IPS DF 4.7 (cell line): ENCODE data around the gene CHPF.

Experiments used
- DNase-seq: peaks from one replicate; pipeline ENCODE4 v3.0.0-alpha.2; 2013; ENCODE audit warnings: low spot score; ENCODE audit errors: extremely low read depth

Gene CHPF

DNA sequence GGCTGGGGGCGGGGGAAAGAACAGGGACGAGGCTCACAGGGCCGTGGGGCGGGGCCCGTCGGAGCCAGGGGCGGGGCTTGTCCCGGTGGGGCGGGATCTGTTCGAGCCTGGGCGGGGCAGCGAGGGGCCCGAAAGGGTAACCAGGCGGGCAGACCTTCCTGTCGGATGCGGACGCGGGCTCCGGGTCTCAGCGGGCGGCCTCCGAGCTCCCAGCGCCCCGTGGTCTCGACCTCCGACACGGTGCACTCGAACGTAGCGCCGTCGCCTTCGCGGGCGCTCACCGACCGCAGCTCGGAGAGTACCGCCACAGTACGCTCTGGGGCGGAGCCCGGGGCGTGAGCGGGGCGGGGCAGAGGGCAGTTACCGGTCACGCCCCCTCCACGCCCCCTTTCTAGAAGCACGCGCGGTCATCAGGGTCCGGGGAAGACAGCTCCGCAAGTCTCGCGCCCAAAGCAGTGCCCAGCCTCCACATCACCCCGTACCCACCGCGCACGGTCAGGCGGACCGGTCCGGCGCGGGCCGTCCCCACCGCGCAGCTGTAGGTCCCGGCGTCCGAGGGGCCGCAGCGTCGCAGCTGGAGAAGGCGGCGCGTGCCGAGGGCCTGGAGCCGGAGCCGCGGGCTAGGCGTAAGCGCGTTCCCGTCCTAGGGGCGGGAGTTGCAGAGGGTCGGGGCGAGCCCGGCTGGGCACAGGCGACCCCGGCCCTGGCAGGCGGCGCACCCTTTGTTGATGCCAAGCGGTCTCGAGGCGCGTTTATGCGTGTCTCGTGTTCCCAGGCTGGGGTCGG is 9.0 kb upstream of the CHPF start:
- DNase-seq, result no peak

DNA sequence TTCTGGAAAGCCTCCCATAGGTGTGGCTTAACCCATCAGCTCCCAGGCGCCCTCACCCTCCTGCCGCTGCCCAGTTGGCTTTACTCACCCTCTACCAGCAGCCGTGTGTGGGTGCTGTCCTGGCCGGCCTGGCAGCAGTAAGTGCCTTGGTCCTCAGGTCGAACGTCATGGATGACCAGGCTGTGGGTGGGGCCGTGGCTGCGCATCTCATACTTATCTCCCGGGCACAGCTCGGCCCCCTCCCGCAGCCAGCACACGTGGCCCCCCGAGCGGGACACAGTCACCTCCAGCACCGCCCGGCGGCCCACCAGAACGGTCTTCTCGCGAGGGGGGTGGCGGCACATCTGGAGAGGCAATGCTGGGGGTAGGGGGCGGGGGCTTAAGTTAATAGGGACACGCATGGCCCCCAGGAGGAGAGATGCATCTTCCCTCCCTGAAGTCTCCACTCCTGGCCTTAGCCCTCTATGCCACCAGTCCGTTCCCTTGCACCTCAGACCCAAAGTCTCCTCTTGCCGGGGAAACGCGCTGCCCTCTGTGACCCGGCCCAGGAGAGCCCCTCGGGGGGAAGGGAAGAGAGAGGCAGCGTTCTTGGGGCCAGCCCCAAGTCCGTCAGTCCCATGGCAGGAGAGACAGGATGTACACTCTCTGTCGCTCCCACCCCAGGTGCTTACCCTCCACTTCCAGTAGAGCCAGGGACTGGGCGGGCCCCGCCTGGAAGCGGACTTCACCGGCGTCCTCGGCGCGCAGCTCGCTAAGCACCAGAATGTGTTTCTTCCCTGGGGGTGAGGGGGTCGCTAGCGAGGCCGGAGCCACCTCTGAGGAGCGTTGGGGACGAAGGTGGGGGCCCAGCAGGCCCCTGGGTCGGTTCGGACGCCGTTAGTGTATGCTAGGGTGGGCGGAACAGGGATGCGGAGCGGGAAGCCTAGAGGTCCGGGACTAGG is 8.1 kb upstream of the CHPF start:
- DNase-seq, result no peak

DNA sequence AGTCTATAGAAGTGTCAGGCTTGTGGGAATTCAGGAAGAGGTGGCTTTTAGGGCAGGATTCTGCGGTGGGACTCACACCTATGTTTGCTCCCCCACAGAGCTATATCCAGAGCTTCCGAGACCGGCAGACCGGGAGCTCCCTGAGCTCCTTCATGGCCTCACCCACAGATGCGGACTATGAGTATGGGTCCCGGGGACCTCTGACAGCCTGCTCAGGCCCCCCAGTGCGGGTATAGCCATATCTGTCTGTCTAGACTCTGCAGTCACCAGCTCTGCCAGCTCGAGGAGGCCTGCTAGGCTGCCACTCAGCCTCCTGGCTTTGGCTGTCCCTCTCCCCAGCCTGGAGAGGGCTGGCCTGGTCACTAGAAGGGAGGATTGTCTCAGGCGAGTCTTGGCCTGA is 6.0 kb upstream of the CHPF start:
- DNase-seq, result no peak

DNA sequence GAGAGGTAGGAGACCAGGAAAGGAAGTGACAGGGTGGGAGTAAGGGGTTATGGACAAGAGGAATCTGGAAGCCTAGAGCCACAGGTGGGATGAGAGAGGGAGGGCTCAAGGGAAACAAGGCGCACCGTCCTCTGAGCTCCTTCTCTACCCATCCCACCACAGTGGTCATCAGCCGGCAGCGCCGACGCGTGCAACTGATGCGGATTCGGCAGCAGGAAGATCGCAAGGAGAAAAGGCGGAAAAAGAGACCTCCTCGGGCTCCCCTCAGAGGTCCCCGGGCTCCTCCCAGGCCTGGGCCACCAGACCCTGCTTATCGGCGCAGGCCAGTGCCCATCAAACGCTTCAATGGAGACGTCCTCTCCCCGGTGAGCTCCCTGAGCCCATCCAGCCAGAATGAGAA is 5.4 kb upstream of the CHPF start:
- DNase-seq, result no peak

DNA sequence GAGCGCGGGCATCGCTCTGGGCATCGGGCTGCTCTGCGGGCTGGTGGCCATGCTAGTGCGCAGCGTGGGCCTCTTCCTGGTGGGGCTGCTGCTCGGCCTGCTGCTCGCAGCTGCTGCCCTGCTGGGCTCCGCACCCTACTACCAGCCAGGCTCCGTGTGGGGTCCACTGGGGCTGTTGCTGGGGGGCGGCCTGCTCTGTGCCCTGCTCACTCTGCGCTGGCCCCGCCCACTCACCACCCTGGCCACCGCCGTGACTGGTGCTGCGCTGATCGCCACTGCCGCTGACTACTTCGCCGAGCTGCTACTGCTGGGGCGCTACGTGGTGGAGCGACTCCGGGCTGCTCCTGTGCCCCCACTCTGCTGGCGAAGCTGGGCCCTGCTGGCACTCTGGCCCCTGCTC is 4.0 kb upstream of the CHPF start:
- DNase-seq, result no peak

DNA sequence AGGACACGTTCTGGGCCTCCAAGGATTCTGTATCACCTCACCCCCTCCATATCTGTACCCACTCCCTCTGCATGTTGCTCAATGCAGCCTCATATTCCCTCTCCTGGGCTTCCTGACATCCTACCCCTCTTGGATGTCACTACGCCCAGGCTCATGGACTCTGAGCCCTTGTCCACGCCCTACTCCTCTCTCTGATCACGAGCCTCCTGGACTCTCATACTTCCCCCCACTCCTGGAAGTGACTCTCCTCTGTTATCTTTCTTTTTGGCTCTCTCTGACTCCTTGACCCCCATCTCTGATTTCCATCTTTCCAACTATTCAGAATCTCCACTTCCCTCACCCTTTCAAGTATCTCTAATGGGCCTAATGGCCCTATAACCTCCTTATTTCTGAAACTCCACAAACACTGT is 2.3 kb upstream of the CHPF start:
- DNase-seq, result no peak

DNA sequence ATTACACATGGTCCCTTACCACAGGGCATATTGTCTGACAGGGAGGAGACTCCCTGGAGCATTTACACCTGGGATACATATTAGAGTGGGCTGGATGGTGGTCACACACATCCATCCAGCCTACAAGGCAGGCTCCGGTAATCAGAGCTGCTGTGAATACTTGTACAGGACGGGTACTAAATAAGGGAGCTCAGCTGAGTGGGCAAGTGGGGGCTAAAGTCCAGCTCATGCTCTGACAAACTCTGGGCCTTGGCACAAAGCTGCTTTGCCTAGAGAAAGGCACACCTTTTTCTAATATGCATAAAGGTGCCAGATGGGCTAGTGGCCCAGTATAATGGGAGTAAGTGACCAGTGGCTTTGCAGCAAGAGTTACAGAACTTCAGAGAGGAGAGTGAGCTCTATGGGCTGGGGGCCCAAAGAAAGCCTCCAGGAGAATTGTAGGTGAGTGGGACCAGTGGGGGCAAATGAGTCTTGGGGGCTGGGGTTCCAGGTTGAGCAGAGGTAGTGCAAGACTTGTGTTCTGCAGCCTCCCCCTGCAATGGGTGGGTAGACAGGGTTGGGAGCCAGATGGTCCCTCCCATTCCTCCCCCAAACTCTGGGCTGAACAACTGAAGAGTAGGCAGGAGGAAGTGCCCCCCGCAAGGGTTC is 1.8 kb upstream of the CHPF start:
- DNase-seq, result no peak

DNA sequence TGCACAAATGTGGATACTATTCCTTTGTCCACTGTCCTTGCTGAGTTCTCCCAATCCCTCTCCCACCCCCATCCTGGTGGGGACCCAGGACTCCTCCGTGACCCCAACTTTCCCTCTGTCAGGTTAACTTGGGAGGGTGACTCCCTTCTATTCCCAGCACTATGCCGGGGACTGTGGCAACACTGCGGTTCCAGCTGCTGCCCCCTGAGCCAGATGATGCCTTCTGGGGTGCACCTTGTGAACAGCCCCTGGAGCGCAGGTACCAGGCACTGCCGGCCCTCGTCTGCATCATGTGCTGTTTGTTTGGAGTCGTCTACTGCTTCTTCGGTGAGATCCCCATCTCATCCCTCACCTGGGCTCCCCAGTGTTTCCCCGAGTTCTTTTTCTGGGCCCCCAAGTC is 958 bp upstream of the CHPF start:
- DNase-seq, result no peak

DNA sequence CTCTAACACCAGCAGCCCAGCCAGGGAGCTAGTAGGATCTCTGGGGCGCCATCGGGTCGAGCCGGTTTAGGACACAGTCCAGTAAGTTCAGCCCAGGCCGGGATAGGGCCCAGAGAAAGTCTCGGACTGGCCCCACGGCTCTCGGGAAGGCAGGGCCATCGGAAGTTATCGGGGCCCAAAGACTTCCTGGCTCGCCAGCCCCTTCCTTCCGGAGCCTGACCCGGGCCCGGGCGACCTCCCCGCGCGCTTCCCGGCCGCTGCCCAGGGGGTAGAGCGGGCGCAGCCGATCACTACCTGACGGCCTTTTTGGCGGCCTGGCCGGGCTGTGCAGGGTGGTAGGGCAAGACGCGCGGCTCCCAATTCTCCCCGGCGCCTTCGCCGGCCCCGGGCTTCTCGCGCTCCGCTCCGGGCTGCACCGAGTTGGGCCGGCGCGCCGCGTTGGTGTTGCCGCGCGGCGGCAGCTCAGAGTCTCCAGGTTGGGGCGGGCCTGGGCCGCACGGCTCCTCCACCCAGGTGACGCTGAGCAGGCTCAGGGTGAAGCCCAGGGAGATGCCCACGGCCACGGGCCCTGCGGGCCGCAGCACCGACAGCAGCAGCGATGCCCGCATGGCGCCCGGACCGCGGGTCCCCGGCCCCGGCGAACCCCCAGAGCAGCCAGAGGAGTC is 546 bp downstream of the CHPF start:
- no peak for DNase-seq

DNA sequence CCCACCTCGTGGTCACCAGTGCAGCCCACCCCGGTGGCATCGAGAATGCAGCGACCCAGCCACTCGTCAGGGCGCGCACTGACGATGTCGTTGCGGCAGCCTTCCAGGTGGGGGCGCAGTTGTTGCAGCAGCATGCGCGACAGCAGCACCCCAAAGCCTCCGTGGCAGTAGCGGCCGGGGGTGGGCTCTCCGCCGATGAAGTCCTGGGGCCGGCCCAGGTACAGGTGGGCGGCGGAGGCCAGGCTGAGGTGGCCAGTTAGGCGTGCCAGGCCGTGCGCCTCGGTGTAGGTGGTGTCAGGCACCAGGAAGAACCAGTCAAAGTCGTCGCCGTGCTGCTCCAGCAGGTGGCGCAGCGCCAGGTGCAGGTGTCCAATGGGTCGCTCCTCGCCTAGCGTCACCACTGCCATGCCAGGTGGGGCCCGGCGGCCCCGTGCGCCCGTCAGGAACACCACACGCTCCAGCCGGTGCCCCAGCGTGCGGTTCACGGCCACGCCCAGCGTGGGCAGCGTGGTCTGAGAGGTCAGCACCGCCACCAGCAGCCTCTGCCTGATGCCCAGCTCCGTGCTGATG is 1.9 kb downstream of the CHPF start:
- DNase-seq, result peak; percentile 87

DNA sequence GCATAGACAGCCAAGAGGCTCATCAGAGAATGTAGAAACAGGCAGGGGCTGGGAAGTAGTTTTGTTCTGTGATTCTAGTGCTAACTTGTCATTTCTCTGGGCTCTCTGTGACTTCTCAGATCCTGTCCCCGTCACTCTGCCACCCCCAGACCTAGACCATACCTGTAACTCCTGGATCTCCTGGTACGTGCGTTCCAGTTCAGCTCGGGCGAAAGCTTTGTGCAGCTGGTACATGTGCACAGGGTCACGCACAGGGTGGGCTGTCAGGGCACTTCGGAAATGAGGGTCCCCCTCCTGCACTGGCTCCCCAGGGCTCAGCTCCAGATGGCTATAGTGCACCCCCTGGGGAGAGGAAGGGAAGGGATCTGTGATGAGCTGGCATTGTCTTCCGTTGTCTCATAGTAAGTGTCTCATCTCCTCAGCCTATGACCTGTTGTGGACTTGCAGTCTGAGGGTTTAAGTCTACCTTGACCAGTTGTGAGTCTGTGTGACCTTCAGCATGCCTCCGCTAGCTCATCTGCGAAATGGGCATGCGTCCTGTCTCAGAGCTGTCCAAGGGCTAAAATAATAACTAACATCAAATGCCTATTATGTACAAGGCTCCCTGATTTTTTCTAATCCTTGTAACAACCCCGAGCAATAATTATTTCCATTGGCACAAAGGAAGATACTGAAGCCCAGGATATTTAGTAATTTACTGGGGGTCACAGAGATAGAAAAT is 2.7 kb downstream of the CHPF start:
- no peak for DNase-seq

DNA sequence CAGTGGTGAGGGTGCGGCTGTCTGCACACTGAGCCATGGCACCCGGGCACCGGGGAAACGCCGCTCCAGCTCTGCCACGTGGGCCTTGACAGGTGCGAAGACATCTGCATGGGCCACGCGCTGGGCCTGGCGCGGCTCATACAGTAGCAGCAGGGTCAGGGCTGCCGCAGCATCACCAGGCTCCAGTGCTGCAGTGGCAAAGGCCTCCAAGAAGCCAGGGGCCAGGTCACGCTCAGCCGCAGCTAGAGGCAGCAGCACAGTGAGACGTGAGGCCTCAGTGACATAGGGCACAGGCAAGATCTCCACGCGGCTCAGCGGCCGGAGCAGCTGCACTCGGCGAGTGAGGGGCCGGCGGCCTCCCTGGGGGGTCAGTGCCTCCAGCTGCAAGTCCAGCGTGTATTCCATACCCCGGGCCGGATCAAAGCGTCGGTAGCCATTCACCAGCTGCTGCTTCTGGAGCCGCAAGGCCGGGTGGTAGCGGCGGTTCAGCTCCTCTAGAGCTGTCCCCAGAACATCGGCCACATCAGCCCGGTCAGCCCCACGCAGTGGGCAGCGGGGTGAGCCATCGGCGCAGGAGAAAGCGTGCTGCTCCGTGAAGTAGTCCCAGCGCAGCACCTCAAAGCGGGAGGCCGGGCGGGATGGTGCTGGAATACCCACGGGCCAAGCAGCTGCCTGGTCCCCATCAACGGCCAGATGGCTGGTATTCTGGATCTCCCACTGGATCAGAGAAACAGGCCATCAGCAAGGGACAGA is 3.5 kb downstream of the CHPF start:
- DNase-seq, result no peak

DNA sequence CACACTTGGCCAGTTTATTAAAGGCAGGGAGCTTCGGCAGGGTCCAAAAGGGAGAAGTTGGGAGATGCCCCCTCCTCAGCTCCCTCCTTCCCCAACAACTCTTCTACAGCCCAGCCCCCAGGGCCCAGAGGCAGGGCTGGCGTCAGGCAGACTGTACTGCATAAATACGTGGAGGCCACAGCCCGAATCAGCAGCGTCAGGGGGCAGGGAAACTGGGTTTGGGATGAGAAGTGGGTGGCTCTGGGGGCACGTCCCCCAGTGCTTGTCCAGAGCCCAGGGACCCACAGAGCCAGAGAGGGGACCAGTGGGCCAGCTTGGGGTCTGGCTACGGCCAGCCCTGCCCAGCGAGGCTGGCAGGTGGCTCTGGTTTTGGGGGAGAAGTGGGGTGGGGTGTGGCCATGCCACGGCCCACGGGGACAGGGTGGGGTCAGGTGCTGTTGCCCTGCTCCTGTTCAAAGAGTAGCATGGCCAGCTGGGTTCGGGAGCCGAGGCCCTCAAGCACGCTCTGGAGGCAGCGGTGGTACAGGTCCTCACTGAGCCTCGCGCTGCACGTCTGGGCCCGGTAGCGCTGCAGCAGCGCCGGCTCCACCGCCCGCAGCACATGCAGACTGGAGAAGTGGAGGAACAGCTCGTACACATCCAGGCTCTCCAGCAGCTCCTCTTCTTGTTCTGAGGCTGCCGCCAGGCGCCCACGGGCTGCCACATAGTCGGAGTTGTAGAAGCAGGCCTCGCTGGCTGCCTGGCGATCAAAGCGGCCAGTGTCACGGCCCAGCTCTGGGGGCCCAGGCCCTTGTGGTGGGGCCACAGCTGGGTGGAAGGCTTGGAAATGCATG is 4.4 kb downstream of the CHPF start:
- DNase-seq, result no peak

DNA sequence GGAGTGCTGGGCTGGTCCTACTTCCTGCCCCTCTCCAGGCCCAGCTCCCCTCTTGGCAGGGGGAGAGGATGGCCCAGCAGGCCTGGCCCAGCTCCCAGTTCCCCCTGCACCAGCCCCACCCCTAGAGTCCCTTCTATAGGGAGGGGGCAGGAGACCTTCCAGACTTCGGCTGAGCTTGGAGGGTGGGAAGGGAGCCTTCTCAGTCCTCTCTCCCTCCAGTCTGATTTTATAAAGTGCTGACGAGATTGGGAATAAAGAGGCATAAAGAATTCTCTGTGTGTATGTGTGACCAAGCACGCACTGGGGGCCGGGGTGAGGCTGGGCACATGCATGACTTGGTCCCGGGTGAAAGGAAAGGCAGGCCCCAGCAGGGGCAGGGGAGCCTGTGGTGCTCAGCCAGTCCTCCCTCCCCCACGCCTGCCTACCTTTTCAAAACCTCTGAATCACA is 5.1 kb downstream of the CHPF start:
- DNase-seq, result no peak

DNA sequence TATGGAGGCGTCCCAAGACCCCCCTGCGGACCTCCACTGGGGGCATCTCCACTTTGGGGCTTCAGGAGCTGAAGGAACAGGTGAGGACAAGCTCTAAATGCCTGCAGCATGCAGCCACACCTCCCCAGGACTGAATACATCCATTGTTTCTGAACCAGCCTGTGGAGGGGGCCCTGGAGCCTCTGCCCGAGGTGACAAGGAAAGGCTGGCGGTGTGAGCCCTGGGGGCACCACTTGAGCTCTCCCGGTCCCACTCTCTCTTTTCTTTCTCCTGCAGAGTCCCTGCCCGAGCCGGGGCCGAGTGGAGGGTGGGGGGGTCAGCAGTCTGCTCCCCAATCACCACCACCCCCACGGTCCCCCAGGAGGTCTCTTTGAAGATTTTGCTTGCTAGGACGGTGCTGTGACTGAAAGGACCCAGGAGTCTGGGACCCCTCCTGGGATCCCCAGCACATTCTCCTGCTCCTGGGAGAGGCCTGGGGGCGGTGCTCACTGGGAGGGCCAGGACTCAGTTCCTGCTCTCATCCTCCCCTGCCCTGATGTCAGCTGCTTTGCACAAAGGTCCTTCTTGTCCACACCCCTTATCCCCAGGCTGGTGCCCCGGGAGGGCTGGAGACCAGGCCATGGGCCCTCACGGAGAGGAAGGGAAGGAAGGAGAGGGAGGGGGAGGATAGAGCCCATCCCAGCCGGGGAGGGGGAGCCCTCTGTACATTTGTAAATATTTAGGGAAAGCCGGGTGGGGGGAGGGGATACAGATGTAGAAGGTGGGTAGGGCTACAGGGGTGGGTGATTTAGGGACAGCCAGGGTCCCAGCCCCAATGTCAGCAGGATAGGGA is 5.7 kb downstream of the CHPF start:
- DNase-seq, result no peak

DNA sequence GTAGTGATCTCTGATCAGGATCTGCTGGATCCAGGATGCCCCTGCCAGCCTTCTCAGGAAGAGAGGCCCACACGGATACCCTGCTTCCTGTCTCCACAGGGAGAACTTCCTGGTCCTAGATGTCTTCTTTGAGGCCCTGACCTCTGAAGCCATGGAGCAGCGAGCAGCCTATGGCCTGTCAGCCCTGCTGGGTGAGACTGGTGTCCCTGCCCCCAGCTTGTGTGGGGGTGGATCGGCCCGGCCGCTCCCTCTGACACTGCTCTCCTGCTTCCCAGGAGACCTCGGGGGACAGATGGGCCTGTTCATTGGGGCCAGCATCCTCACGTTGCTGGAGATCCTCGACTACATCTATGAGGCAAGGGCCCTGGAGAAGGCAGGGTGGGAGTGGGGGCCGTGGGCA is 6.6 kb downstream of the CHPF start:
- DNase-seq, result no peak

DNA sequence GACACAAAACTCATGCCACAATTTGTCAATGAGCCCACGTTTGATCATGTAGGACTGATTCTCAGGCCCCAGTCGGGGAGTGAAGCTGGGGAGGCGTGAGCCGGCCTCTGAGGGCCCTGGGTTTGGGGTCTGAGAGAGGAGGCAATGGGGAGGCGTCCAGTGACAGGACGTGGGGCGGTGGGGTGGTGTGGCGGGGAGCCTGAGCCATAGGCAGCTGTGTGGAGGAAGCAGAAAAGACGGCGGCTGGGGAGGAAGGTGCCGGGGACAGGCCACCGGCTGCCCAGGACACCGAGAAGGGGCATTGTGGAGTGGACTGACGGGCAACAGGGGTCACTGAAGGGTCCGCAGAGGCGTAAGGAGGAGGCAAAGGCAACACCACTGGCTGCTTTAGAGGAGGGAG is 7.2 kb downstream of the CHPF start:
- DNase-seq, result no peak
